Anterior cingulate cortex (tissue), 58 donors: ENCODE results near the gene APOL2.
"Not testable (repeated sequence)": the region's sequence is repeated elsewhere in the genome, so short reads cannot be mapped to it uniquely, and the experiment has no call there.

ENCODE experiments used
- DNase-seq, 58 donors: peaks; one replicate each; lab custom pipeline; 2025; lab: John Stamatoyannopoulos, UW

APOL2 gene

DNA sequence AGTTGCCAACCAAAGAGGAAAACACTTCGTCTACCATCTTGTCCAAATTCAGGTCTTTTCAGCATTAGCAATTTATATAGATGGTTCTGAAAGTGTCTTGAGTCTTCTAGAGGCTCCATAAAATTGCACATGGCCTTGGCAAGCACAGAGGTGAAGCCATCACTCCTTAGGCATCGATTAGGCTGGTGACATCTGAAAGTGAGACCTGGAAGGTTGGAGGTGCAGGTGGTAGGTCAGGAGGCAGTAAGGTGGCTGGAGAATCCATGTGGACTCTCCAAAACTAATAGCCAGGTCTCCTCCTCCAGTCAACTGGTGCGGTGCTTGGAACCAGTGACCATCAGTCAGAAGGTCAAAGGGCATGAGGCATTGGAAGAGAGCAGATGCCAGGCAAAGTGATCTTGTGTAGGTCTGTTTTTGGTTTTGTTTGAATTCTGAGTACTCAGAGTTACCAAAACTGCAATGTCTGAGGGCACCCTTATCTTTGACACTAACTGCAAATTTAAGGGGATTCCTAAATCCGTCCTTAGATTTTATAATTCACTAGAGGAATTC is 6.6 kb upstream of the APOL2 start:
- DNase-seq: no peak

DNA sequence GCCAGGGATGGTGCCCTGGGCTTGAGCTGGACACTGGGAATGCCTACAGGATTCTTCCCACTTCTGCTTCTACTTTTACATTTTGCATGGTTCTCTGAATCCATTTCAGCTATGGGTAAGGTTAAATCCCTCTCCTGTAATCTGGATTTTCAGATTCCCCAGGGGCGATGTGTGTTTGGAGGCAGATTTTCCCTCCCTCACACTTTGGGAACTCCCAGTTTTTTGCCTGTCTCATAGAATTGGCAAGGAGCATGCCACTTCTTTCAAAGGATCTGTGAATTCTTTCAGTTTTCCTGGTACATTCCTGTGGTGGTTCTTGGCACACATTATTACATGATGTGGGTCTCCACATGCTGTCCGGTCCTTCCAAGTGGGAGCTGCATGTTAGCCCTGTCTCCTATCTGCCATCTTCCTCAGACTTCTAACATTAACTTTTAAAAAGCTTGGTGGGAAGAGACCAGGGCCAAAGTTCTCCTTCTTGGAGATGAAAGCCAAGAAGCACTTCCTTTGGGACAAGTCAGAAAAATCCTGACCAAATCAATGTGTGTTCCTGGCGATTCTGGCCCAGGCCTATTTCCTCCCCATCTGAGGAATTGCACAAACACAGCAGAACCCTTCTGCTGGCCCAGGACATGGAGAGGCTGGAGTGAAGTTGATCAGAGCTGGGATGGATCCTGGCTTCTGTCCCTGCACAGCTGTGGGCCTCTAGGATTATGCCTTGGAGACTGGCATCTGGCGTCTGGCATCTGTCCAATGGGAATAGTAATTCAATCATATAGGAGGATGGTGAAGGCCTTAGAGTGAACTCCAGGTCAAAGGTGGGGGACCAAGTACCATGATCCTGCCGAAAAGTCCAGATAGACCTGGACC is 5.4 kb upstream of the APOL2 start:
- DNase-seq: no peak

DNA sequence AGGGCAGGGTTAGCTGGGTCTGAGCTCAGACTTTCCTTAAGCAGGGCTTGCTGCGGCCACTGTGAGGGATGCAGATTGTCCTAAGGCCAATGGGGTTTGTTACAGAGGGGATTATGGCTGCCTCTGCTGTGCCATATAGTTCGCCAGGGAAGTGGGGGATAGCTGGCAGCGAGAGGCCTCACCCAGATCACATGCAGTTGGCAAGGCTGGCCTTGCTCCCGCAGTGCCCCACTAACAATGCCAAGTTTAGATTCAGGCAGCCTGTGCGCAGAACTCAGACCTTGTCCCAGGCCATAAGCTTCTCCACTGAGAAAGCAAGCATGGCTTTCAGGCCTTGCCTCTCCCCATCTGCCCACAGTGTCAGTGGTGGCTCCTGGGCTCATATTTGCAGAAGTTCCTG is 4.7 kb upstream of the APOL2 start:
- DNase-seq: peak in 1 of 58 donors; percentile 28

DNA sequence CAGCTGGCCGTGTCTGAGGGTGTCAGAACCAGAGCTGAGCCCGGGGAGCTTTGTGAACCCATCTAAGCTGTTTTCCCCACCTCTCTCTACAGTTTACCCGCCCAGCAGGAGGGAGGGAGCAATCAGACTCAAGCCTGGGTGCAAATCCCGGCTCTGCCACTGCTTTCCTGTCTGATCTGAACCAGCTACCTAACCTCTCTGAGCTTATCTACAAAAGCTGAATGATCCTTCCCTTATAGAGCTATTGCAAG is 252 bp downstream of the APOL2 start:
- DNase-seq: peak in 1 of 58 donors; percentile 32

DNA sequence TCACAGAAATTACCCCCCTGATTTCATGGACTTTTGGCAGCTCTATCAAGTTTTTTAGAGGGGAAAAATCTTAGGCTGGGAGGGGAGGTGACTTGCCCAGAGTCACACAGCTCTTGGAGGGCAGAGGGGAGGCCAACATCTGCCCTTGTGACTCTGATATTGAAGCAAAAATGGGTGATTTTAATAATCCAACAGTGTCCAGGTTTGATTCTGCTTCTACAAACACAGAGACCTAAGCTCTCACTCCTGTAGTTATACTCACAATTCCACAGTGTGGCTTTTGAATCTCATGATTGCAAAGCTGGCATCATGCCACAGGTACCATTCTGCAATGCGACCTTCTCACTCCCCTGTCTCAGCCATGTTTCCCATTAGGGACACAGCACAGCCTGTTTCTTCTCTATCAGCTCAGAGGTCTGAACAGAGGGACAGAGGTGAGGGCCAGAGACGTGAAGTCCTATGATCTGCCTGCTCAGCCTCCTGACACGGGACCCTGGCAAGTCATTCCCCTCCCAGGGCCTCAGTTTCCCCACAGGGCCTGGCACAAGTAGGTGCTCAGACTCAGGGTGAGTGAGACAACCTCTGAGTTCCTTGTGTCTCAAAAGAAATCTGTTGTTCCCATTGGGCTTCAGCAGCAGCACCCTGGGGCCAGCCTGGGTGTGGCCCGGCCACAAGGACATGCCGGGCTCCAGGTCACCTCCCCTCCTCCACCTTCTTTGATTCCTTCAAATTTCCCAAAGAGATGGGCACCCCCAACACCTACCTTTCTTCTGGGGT is 766 bp downstream of the APOL2 start:
- DNase-seq: no peak

DNA sequence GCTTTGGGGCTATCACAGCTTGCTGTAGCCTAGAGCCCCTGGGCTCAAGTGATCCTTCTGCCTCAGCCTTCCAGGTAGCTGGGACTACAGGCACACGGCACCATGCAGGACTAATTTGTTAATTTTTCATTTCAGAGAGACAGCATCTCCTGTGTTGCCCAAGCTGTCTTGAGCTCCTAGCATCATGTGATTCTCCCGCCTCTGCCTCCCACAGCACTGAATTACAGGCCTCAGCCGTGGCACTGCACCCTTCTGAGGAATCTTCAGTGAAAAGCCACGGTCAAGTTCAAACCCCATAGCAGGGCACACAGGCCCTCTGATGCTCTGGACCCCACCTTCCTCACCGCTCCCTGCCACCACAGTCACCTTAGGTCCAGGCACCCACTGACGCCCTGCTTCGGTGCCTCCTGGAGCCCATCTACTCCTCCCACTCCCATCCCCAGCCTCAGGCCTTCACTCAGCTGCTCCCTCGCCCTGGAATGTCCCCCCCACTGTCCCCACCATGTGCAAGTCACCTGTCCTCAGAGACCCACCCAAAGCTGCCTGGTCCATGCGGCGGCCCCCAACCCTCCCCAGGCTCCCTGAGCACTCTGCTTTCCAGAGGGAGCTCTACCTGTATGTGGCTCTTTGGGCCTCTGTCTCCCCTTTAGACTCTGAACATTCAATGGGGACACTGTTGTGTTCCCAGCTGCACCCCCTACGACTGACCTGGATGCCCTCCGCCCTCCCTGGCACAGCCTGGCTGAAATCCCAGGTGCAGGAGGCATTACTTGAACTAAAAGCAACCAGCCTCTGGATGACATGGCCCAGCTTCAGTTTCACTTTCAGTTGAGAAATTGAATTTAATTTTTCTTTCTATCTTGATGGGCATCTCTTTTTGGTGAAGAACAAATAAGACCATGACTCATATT is 1.6 kb downstream of the APOL2 start:
- peak in 10 of 58 donors; percentile 13 to 56 (median 26) for DNase-seq

DNA sequence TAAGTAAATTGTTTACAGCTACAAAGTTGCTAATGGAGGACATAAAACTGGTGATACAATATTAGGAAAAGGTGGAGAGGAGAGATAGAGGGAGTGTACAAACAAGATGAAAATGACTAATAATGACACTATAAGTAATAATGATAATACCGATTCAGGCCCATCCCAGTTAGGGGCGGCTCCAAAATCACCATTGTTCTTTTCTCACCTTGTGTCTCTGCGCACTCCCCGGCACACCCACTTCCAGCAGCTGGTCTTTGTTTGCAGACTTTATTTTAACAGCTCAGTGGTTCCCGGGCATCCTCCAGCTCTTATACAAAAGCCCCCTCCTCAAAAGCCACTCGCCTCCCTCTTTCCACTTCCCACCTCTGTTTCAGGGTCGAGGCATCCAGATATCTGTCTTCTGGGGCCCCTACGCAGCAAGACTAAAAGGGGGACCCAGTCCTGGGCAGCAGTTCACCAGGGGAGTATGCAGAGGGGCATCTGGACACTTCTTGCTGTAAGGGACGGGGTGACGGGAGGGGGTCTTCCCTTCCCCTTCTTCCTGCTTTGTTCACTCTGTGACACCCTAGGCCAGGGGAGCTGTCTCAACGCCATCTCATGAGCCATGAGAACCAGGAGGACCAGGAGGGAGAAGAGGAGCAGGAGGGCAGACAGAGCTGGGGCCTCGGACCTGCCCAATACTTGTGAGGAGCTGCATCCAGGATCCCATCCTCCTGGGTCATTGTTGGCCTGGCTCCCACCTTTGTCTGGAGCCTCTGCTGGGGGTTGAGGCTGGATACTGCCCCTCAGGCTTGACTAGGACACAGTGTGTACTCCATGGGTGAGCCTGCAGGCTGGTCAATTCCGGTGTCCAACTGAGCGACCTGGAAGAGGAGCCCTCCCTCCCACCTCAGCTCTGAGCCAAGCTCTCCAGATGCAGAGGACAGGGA is 2.7 kb downstream of the APOL2 start:
- DNase-seq: no peak

DNA sequence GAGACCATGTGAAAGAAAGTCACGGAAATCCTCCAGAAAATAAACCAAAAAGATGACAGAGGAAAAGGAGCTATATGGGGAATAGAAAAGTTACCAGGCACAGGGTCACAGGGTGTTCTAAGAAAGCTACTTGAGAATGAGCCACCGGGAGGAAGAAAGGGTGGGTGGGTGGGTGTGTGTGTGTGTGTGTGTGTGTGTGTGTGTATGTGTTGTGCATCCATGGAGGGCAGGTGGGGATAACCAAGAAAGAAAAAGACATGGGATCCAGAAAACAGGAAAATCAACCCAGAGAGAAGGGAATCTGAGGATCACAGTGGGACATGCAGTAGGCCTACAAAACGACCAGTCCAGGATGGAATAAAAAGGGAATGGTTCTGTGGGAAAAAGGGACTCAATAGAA is 3.7 kb downstream of the APOL2 start:
- DNase-seq: no peak

DNA sequence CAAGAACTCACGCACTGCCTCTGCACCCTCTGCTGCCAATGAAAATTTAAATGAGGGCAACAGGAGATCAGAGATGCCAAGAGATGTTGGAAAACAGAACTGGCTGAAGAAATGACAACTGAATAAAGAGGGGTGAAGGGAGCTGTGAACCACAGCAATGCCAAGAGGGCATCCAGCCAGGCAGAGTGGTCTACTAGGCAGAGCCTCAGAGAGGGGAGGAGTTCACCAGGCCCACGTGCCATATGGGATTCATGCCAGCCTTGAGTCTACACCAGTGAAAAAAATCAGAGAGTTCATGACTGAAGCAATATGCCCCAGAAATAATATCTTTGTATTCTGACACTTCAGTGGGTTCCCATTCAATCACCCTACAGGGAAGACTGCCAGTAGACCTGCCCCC is 4.4 kb downstream of the APOL2 start:
- peak in 2 of 58 donors; percentile 12 to 34 for DNase-seq

DNA sequence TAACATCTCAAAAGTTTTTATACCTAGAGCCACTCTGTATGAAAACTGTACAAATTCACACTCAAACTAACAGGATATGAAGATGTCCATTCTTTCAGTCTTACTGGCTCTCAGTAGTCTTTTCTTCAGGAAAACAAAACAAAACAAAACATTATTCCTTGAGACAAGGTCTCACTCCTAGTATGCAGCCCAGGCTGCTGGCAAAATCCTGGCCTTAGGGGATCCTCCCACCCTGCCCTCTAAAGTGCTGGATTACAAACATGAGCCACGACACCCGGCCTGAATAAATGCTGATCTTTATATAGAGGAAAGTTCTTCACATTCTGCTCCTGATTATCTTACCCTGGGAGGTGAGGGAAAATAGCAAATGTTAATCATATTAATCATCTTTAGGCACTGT is 5.1 kb downstream of the APOL2 start:
- no peak for DNase-seq

DNA sequence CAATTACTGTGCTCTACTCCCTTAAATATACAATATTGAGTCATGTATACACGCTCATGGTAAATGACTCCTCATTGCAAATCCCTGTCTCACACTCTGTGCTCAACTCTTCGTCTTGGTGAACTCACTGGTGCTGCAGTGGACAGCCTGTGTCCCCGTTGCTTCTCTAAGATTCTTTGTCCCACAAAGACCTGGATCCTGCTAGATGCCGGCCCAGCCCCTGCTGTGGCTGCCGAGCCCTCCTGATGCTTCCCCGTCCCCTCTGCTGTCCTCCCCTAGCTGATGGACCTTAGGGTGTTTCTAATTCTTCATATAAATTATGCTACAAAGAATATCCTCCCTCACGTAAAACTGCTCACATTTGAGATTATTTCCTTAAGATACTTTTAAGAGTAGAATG is 5.5 kb downstream of the APOL2 start:
- DNase-seq: no peak

DNA sequence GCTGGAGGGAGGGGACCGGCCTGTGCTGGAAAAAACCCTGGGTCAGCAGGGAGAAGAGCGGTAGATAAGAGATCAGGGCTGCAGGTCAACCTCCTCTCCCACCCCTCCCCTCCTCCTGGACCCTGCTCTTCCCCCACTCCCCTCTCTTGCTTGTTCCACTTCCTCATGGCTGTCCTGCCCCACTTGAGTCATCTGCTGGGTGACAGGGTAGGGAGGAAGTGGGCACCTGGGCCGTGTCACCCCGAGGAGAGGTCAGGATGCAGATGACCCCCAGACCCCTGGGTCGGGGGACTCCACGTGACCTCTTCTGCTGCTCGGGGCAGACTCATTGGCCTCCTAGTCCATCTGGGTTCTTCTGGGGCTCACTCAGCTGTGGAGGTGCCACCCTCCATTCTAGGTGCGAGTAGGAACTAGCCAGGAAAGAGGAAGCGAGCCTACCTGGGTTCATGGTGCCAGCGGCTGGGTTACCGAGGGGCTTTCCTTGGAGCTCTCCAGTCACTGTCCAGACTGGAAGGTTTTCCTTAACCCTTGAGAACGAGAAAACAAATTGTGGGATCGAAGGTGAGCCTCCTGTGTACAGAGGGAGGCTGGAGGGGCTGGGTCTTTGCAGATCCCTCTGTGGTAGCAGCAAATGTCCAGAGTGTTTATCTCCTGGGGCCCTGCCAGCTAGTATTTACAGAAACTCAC is 6.5 kb downstream of the APOL2 start:
- DNase-seq: no peak

DNA sequence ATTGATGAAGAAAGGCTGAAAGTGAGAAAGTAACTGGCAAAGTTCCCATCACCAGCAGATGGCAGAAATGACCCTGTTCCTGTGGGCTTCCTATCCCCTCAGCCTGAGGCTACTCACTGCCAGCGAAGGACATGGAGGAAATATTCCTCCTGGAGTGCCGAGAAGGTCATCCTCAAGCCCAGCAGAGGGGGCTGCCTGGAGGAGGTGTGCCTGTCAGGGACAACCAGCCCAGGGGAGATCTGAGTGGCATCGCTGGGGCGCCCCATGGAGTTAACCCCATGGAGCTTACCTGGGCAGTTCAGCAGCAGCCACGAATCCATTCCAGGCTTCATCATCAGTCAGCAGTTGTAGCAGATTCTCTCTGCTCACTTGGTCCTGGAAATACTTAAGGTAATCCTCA is 8.3 kb downstream of the APOL2 start:
- not testable (repeated sequence) for DNase-seq

DNA sequence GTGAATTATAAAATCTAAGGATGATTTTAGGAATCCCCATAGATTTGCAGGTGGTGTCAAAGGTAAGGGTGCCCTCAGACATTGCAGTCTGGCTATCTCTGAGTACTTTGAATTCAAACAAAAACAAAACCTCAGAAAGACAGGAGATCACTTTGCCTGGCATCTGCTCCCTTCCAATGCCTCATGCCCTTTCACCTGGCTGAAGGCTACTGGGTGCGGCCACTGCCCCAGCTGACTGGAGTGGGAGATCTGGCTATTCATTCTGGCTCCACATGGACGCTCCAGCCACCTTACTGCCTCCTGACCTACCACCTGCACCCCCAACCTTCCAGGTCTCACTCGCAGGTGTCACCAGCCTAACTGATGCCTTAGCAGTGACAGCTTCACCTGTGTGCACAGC is 9.7 kb downstream of the APOL2 start:
- DNase-seq: not testable (repeated sequence)

DNA sequence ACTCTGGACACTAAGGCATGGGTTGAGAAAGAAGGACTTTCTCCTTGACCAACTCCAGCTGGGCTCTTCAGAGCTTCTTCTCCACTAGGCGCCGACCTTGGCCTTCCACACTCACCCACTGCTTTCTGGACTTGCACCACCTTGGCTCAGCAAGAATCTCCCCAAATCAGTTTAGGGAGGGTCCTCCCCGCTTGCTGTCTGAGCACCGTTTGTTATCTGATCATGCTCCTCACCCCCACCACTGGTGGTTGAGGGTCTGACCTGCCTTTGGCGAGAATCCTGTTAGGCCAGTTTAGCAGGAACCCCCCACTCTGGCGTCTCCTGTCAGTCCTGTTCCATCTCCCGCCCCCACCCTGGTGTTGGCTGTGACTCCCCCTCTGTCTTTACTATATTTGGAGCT is 10.4 kb downstream of the APOL2 start:
- DNase-seq: no peak

DNA sequence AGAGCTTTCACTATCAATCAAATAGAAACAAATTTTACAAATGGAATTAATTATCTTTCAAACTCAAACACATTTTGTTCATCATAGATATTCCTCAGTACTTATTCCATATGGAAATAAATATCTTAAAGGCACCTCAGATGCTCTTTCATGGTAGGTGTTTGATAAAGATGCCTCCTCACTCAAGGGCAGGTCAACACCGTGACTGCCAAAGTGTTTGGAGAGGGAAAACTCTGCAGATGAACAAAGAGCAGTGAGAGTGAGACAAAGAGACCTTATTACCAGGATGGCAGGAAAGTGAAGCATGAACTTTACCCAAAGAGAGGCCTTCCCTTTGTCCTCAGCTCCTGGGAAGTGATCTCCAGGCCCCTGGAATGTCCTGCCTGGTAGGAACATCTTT is 11.0 kb downstream of the APOL2 start:
- DNase-seq: not testable (repeated sequence)

DNA sequence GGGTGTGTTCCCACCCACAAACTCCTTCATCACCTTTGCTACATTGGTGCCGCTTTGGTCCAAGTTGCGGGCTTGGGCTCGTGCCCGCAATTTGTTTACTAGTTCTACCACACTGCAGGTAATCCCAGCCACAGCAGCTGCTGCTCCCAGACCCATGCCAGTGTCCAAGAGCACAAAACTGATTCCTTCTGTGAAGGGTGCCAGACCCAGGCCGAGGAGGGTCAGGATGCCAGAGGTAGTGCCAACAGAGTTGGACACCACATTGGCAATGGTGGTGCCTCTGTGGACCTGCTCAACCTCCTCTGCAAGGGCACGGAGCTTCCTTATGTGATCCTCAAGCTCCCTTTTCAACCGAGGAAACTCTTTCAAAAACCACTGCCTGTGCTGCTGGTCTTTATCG is 11.5 kb downstream of the APOL2 start:
- DNase-seq: no peak

DNA sequence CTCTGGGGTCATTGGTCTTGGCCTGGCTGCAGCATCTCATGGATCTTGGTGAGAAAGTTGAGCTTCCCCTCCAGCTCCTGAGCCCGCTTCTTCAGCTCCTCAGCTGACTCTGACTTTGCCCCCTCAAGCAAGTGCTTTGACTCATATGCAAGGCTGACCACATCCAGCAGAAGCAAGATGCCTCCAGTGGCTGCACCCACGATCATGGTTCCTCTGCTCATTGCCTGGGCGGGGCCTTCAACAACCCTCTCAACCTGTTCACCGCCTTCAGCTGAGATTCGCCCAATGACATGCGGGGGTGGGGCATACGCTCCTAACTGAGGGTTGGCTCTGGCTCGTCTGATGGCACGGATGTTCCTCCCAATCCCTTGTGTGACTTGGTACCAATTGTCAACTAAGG is 11.9 kb downstream of the APOL2 start:
- no peak for DNase-seq

DNA sequence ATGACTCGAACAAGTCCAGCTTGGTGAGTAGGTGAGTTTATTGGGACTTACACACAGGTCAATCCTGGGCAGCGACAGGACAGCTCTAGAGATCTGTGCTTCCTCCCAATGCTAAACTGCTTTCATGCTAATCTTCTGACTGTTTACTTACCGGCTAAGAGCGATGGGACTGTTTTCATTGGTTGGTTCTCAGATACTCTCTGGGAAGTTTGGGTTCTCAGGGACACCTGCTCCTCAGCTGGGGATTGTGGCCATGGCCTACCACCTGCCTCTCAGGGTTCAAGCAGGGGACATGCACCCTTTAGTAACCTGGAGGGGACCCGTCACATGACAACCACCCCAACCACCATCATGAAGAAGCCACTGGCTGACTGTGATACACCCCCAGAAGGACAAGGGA is 13.1 kb downstream of the APOL2 start:
- no peak for DNase-seq
